Adipose tissue (tissue), 3 donors: ENCODE measurements around the gene GNG14. TPM values are rescaled to one million over a fixed set of nuclear protein-coding genes. Genes with fewer than 3 reads are reported as not detected.

Experiments
- polyA plus RNA-seq, 3 donors: library from polyadenylated mRNA; stranded (reverse); fragments of 200-250 nt; gene quantifications; one replicate each; pipeline ENCODE4 v1.2.3, GENCODE V29; 2013
- donor health status: healthy with polysubstance abuse.
- donor health status: Bipolar disorder and iron deficiency.
- donor health status: healthy.

Gene GNG14
- polyA plus RNA-seq, 3 donors, result not detected

Other genes starting within 250 kb of the GNG14 start
- gene ZNF443, start 247.0 kb upstream of the GNG14 start, polyA plus RNA-seq, result 1 to 10 TPM in 1 of 3 donors, under 1 TPM in 2; 0.67 to 1.2 (median 0.76) TPM
- gene ZNF709, start 203.2 kb upstream of the GNG14 start, polyA plus RNA-seq, result under 1 TPM; 0.34 to 0.79 (median 0.49) TPM
- gene ZNF564, start 136.5 kb upstream of the GNG14 start, polyA plus RNA-seq, result 1 to 10 TPM; 1.7 to 4.3 (median 3.2) TPM
- gene ZNF490, start 77.2 kb upstream of the GNG14 start, polyA plus RNA-seq, result under 1 TPM; 0.45 to 0.55 (median 0.51) TPM
- 1 to 10 TPM; 4.0 to 7.6 (median 4.4) TPM for gene ZNF791, start 77.1 kb upstream of the GNG14 start, polyA plus RNA-seq
- gene MAN2B1, start 21.3 kb upstream of the GNG14 start, polyA plus RNA-seq, result 10 to 100 TPM; 26.7 to 68.3 (median 44.5) TPM
- 10 to 100 TPM; 11.0 to 16.3 (median 11.8) TPM for gene WDR83, start 21.2 kb upstream of the GNG14 start, polyA plus RNA-seq
- gene DHPS, start 6.1 kb upstream of the GNG14 start, polyA plus RNA-seq, result 10 to 100 TPM; 55.8 to 69.6 (median 68.3) TPM
- 1 to 10 TPM; 3.9 to 7.4 (median 6.6) TPM for gene FBXW9, start 8.6 kb downstream of the GNG14 start, polyA plus RNA-seq
- 10 to 100 TPM; 14.3 to 36.9 (median 21.9) TPM for gene TNPO2, start 35.9 kb downstream of the GNG14 start, polyA plus RNA-seq
- 100 to 1,000 TPM; 143 to 267 (median 219) TPM for gene TRIR, start 46.7 kb downstream of the GNG14 start, polyA plus RNA-seq
- gene GET3, start 49.5 kb downstream of the GNG14 start, polyA plus RNA-seq, result 10 to 100 TPM; 50.9 to 94.1 (median 93.1) TPM
- gene BEST2, start 63.8 kb downstream of the GNG14 start, polyA plus RNA-seq, result under 1 TPM in 1 of 3 donors, not detected in 2; 0.07 TPM
- 100 to 1,000 TPM in 1 of 3 donors, 10 to 100 TPM in 2; 41.1 to 210 (median 57.2) TPM for gene HOOK2, start 87.6 kb downstream of the GNG14 start, polyA plus RNA-seq
- gene JUNB, start 103.5 kb downstream of the GNG14 start, polyA plus RNA-seq, result 1,000 to 10,000 TPM in 2 of 3 donors, 100 to 1,000 TPM in 1; 120 to 1,553 (median 1,136) TPM
- 100 to 1,000 TPM; 159 to 386 (median 207) TPM for gene PRDX2, start 113.8 kb downstream of the GNG14 start, polyA plus RNA-seq
- 1 to 10 TPM in 1 of 3 donors, under 1 TPM in 2; 0.38 to 1.8 (median 0.52) TPM for gene THSD8, start 114.1 kb downstream of the GNG14 start, polyA plus RNA-seq
- gene RNASEH2A, start 118.6 kb downstream of the GNG14 start, polyA plus RNA-seq, result 1 to 10 TPM; 3.3 to 6.4 (median 5.6) TPM
- gene RTBDN, start 146.6 kb downstream of the GNG14 start, polyA plus RNA-seq, result under 1 TPM in 2 of 3 donors, not detected in 1; 0.10 to 0.46 TPM
- gene MAST1, start 150.5 kb downstream of the GNG14 start, polyA plus RNA-seq, result 1 to 10 TPM in 1 of 3 donors, under 1 TPM in 1, not detected in 1; 0.18 to 2.3 TPM
- 10 to 100 TPM; 15.6 to 29.0 (median 28.1) TPM for gene DNASE2, start 193.5 kb downstream of the GNG14 start, polyA plus RNA-seq
- gene KLF1, start 199.2 kb downstream of the GNG14 start, polyA plus RNA-seq, result under 1 TPM in 2 of 3 donors, not detected in 1; 0.04 to 0.07 TPM
- 10 to 100 TPM; 27.2 to 73.8 (median 27.3) TPM for gene GCDH, start 203.2 kb downstream of the GNG14 start, polyA plus RNA-seq
- 1 to 10 TPM in 1 of 3 donors, under 1 TPM in 1, not detected in 1; 0.05 to 1.2 TPM for gene SYCE2, start 231.3 kb downstream of the GNG14 start, polyA plus RNA-seq
- gene FARSA, start 245.7 kb downstream of the GNG14 start, polyA plus RNA-seq, result 10 to 100 TPM; 34.0 to 47.6 (median 35.0) TPM